Left ventricle myocardium inferior (tissue), 1 donor: ENCODE results near the gene ZNRD2. TPM values are rescaled to one million over a fixed set of nuclear protein-coding genes. Genes with fewer than 3 reads are reported as not detected.

ENCODE experiments used
- DNase-seq: peaks from one replicate; pipeline ENCODE4 v3.0.0-alpha.2; 2020
- H3K27ac ChIP-seq: fragments of 200-600 bp; replicated peaks from 2 replicates; pipeline ENCODE4 v1.8.0; 2021
- H3K27me3 ChIP-seq: fragments of 200-600 bp; 2 replicates; pipeline ENCODE4 v1.8.0; 2021; ENCODE audit warnings: low read depth
- H3K36me3 ChIP-seq: fragments of 200-600 bp; 2 replicates; pipeline ENCODE4 v1.8.0; 2021
- H3K4me1 ChIP-seq: fragments of 200-600 bp; 2 replicates; pipeline ENCODE4 v1.8.0; 2021
- H3K4me3 ChIP-seq: fragments of 200-600 bp; 2 replicates; pipeline ENCODE4 v1.8.0; 2021; ENCODE audit warnings: mild to moderate bottlenecking, moderate library complexity
- H3K9me3 ChIP-seq: fragments of 200-600 bp; replicated peaks from 2 replicates; pipeline ENCODE4 v1.8.0; 2021
- intact Hi-C: fragments of 100-400 bp; cut with micrococcal nuclease; formaldehyde crosslinking; loops from one replicate; pipeline ENCODE4 v1.11.0; 2022
- total RNA-seq: library from RNA; stranded (reverse); fragmentation: NEBNext Ultra II Directional; extraction: Animal tissue kit (Norgen Biotek cat#: 25700); gene quantifications from one replicate; pipeline ENCODE4 v1.2.1, GENCODE V29; 2021
- TF ChIP-seq, protein P1 (sequence below): fragments of 200-600 bp; IDR thresholded peaks from 2 replicates; pipeline ENCODE4 v1.8.0; 2021; ENCODE audit warnings: antibody characterized with exemption, mild to moderate bottlenecking, borderline replicate concordance
- donor health status: DM: no; HTN: yes; CAD: no; lungs with severe emphysema.

The ZNRD2 gene
- total RNA-seq, 1 donor from 2014 or later: 21.1 TPM

GRCh38 chr11:65541093-65541982, 28.9 kb upstream of the ZNRD2 start:
- TF ChIP-seq, protein P1, sequence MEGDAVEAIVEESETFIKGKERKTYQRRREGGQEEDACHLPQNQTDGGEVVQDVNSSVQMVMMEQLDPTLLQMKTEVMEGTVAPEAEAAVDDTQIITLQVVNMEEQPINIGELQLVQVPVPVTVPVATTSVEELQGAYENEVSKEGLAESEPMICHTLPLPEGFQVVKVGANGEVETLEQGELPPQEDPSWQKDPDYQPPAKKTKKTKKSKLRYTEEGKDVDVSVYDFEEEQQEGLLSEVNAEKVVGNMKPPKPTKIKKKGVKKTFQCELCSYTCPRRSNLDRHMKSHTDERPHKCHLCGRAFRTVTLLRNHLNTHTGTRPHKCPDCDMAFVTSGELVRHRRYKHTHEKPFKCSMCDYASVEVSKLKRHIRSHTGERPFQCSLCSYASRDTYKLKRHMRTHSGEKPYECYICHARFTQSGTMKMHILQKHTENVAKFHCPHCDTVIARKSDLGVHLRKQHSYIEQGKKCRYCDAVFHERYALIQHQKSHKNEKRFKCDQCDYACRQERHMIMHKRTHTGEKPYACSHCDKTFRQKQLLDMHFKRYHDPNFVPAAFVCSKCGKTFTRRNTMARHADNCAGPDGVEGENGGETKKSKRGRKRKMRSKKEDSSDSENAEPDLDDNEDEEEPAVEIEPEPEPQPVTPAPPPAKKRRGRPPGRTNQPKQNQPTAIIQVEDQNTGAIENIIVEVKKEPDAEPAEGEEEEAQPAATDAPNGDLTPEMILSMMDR: no peak
- peaks cover 28% of the 10 kb centered on the region for H3K36me3 ChIP-seq
- H3K27me3 ChIP-seq: no peaks in the 10 kb centered on the region
- no peaks in the 10 kb centered on the region for H3K9me3 ChIP-seq
- peak overlapping the region; percentile 94 for H3K27ac ChIP-seq
- H3K4me3 ChIP-seq: peak overlapping the region; percentile 65
- intact Hi-C loops: no loop called here
- no peak for DNase-seq
- peaks cover 29% of the 10 kb centered on the region for H3K4me1 ChIP-seq

GRCh38 chr11:65542738-65543390, 27.4 kb upstream of the ZNRD2 start:
- Histone ChIP-seq H3K27ac (no peak overlapping the region), H3K4me1 (peaks cover 29% of the 10 kb centered on the region), H3K27me3 (no peaks in the 10 kb centered on the region), H3K4me3 (no peak overlapping the region), H3K36me3 (peaks cover 30% of the 10 kb centered on the region), H3K9me3 (no peaks in the 10 kb centered on the region)
- no peak for DNase-seq
- intact Hi-C loops: no loop called here
- TF ChIP-seq, protein P1: no peak

DNA sequence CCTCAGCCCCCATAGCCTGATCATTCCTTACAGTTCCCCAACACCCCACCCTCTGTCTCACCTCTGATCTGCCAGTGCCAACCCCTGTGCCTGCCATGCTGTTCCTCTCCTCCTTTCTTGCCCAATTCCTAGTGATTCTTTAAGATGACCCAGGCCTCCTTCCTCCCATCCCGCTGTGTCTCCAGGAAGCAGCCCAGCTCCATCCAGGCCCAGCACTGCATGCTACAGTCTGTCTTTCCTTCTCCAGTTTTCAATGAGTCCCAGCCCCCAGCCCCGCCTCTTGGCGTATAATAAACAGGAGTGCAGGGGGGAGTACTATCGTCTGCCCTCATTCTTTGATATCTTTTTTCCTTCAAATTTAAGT, 24.4 kb upstream of the ZNRD2 start:
- intact Hi-C loops: no loop called here

DNA sequence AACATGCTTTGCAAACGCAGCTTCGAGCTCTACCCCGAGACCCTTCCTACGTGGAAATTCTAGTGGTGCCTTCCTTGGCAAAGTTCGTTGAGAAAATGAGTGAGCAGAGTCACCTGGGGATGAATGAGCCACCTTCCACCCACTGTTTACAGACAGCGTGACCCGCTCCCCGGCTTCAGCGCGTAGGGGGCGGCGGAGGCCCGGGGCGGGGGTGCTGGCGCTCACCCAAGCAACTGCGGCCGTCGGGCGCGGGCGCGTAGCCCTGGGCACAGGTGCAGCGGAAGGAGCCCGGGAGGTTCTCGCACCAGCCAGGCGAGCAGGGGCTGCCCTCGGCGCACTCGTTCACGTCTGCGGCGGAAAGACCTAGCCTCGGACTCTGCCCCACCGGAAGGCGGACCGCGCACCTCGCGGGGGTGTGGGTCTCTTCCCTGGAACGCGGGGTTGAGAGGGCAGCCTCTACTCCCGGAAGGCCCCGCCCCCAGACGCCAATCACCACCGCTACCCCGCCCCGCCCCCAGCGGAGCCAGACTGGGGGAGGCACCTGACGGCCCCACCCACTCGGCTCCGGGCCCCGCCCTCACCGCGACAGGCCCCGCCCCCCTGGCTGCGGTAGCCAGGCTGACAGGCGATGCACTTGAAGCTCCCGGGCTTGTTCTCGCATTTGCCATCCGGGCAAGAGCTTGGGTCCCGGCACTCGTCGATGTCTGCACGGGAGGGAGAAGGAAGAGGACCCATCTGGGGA, 23.9 kb upstream of the ZNRD2 start:
- H3K9me3 ChIP-seq: no peaks in the 10 kb centered on the region
- TF ChIP-seq, protein P1: no peak
- DNase-seq: peak; percentile 77
- H3K4me3 ChIP-seq: peak overlapping the region; percentile 33
- H3K36me3 ChIP-seq: peaks cover 48% of the 10 kb centered on the region
- H3K27ac ChIP-seq: no peak overlapping the region
- H3K27me3 ChIP-seq: no peaks in the 10 kb centered on the region
- intact Hi-C loops: no loop called here
- H3K4me1 ChIP-seq: peaks cover 7% of the 10 kb centered on the region

More for the DNA sequence above, 24.4 kb upstream of the ZNRD2 start:
- H3K27me3 ChIP-seq: no peaks in the 10 kb centered on the region
- peaks cover 42% of the 10 kb centered on the region for H3K36me3 ChIP-seq
- H3K27ac ChIP-seq: no peak overlapping the region
- TF ChIP-seq, protein P1: no peak
- DNase-seq: no peak
- peaks cover 13% of the 10 kb centered on the region for H3K4me1 ChIP-seq
- no peak overlapping the region for H3K4me3 ChIP-seq
- H3K9me3 ChIP-seq: no peaks in the 10 kb centered on the region

- Histone ChIP-seq H3K4me1 (peaks cover 8% of the 10 kb centered on the region), H3K27ac (no peak overlapping the region), H3K4me3 (no peak overlapping the region), H3K9me3 (no peaks in the 10 kb centered on the region), H3K36me3 (peaks cover 56% of the 10 kb centered on the region), H3K27me3 (no peaks in the 10 kb centered on the region)
- no peak for DNase-seq
- TF ChIP-seq, protein P1: no peak
- intact Hi-C loops: no loop called here
Measured at GRCh38 chr11:65547446-65548125, 22.7 kb upstream of the ZNRD2 start.
